HG03175 (cell line): ENCODE measurements around the gene THAP12.
"Not testable (repeated sequence)": the region's sequence is repeated elsewhere in the genome, so short reads cannot be mapped to it uniquely, and the experiment has no call there.

ENCODE experiments used
- ATAC-seq: cut with Tn5 transposase; IDR thresholded peaks from one replicate; pipeline ENCODE4 v1.9.1; 2021; ENCODE audit warnings: mild to moderate bottlenecking, moderate library complexity; ENCODE audit not compliant: unreplicated experiment

Gene THAP12, protein sequence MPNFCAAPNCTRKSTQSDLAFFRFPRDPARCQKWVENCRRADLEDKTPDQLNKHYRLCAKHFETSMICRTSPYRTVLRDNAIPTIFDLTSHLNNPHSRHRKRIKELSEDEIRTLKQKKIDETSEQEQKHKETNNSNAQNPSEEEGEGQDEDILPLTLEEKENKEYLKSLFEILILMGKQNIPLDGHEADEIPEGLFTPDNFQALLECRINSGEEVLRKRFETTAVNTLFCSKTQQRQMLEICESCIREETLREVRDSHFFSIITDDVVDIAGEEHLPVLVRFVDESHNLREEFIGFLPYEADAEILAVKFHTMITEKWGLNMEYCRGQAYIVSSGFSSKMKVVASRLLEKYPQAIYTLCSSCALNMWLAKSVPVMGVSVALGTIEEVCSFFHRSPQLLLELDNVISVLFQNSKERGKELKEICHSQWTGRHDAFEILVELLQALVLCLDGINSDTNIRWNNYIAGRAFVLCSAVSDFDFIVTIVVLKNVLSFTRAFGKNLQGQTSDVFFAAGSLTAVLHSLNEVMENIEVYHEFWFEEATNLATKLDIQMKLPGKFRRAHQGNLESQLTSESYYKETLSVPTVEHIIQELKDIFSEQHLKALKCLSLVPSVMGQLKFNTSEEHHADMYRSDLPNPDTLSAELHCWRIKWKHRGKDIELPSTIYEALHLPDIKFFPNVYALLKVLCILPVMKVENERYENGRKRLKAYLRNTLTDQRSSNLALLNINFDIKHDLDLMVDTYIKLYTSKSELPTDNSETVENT

DNA sequence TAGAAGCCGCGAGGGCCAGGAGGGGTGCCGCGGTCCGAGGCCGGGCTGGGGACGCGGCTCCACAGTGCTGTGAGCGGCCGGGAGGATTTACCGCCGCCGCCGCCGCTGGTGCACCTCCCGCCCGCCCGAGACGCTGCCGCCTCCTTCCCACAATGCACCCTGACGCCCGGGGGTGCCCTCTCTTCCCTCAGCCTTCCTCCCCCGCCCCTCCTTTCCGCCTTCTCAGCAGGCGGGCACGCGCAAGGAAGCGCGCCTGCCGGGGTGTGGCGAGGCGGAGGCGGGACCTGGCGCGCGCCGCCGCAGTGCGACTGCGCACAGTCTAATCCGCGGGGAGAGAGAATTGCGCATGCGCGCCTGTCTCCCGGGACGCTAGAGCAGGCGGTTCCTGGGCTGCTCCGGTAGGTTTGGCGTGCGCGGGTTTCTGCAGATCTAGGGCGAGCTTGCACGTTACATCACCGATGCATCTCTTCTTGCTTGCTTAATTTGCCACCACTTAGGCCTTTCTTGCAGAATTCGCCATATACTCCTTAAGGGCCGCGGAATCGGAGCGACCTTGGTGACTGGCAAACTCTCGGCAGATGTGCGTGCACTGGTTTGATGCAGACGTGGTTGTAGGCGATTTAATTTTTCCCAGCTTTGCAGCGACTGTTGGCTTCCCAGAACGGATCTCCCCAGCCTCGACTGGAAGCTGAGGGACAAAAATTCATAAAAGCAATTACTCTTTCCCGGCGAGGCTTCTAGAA lies at the start of gene THAP12, which contains the start of gene GVQW3:
Gene THAP12, minus strand, starts transcription at position 156 of the 743 bp plus-strand sequence. CDS start 296 bp downstream, outside the sequence.
Gene GVQW3, plus strand, starts transcription at position 347 of the 743 bp plus-strand sequence. CDS start 506 bp downstream, outside the sequence.
- peak; percentile 80 for ATAC-seq

DNA sequence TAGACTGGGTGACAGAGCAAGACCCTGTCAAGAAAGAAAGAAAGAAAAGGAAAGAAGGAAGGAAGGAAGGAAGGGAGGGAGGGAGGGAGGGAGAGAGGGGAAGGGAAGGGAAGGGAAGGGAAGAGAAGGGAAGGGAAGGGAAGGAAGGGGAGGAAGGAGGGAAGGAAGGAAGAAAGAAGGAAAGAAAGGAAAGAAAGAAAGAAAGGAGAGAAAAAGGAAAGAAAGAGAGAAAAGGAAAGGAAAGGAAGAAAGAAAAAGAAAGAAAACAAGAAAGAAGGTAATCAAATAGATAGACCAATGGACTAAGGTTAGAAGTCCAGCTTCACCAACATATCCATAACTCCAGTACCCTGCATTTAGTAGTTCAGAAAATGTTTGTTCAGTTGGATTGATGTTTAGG lies 45.7 kb upstream of the THAP12 start:
- ATAC-seq, result no peak

DNA sequence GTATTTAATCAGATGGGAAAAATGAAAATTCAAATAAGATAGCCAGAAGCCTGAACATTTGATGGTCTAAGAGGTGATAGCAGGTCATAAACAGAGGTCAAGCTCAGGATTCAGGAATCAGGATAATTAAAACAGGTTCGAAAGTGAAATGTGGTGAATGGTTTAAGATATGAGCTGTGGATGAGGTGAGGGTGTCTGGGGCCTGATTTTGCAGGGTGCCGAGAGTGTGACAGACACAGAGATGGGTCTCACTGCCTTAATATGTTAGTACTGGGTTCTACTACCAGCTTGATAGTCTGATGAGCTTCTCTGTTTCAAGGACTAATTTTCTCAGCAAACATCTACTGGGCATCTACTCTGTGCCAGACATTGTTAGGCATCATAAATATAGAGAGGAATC lies 44.0 kb upstream of the THAP12 start:
- no peak for ATAC-seq

DNA sequence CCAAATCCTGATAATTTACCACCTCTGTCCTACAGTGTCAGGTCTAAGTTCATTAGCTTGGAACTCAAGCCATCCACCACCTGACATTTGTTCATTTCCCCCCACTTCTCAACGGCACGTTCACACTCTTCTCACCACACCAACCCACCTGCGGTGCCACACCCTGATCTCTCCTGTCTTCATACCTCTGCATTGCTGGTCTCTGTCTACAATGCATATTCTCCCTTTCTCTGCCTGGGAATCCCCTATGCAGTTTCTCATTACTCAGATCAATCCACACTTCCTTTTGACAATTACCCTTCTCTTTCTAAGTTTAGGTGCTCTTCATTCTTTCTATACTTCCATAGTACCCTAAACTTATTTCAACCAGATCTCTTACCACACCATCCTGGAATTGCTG lies 43.4 kb upstream of the THAP12 start:
- ATAC-seq, result no peak

DNA sequence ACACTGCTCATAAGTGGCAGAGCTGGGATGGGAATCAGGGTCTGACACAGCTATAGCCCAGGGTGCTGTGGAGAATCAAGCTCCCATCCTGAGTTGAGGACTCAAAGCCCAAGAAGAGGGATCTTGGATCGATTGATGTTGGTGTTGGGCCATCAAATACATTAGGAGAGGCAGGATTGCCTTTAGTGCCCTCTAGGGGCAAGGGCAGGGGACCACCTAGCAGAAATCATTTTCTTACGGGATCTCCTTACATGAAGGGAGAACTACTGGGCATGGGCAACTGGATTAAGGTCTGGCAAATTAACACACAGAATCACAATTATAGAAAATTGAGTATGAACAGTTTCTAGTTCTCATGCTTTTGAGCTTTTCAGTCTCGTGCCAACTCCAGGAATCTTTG lies 39.0 kb upstream of the THAP12 start:
- no peak for ATAC-seq

DNA sequence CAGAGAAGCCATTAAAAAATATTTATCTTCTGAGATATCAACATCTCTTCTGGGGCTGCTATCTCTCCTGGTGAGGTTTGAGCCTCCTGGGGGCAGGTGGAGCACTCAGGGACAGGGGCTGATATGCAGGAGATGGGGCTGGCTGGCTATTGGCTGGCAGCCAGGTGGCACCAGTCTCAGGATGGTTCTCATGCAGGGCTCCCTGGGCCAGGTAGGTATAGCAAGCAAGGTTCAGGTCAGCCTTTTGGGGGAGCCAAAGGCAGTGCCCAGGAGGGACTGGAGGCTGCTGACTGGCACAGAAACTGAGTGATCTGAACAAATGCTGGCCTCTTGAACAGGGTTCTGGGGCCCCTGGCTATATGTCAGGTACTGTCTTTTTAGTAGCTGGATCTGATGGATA lies 34.1 kb upstream of the THAP12 start:
- ATAC-seq, result no peak

DNA sequence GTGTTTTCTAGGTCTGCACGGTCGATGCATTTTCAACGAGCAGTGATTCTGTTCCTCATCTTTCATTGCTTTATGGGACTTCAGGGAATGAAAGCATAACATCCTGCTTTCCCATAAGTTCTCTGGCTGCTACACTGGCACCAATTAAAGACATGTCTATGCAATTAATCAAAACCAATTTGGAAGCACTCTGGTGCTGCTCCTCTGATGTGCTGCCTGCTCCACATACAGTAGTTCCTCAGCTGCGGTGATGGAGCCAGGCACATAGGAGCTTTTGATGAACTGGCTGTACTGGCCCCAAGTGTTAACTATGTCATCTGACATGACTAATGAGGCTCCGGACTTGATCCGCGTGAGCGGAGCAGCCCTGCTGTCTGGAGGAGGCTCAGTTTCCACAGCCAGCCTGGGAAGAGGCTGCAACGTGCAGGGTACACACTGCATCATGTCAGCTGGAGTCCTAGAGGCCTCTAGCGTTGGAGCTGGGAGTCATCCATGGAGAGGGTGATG lies 30.0 kb upstream of the THAP12 start:
- ATAC-seq, result no peak

DNA sequence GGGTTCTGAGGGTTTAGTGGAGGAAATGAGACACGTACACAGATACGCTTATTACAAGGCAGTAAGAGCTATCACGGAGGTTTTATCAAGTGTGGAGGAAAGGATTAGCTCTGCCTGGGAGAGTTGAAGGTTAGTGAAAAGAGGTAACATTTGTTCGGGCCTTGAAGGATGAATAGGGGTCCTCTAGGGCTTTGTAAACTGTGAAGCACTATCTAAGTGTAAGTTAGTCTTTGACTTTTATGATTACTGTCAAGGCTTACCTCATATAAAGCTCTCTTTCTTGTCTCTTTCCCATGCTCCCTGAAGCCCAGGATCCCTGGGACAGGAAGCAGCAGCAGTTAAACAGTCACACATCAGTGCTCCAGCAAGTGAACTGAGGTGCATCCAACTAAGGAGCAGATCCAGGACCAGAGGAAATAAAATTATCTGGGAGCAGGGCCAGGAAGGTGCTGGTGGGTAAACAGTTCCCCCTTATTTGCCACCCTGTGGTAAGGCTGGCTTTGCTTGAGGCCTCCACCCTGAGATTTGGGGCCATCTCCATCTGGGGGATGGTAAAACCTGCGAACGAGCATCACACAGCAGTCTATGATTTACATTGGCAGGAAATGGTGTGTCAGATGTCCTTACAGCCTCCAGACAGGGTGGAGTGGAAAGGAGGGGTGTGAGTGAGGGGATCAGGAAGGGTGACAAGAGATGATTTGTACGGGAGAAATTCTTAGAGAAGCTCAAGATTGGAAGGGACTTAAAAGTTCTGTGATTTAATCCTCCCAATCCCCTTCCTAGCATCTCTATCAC lies 27.4 kb upstream of the THAP12 start:
- no peak for ATAC-seq

DNA sequence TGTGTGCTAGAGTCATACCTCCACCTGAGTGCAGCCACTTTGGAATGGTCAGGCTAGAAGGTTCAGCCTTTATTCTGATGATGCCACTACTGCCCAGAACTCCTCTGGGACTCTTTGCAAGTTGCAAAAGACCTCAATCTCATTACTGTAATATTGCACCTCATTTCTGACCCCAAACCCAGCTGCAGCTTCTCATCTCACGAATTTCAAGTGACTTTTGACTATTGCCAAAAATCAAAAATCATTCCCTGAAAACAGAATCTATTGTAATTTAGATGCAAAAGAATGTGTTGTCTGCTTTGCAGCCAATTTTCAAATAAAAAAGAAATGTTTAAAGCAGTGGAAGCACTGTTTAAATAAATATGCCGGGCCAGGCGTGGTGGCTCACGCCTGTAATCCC lies 25.4 kb upstream of the THAP12 start:
- no peak for ATAC-seq

DNA sequence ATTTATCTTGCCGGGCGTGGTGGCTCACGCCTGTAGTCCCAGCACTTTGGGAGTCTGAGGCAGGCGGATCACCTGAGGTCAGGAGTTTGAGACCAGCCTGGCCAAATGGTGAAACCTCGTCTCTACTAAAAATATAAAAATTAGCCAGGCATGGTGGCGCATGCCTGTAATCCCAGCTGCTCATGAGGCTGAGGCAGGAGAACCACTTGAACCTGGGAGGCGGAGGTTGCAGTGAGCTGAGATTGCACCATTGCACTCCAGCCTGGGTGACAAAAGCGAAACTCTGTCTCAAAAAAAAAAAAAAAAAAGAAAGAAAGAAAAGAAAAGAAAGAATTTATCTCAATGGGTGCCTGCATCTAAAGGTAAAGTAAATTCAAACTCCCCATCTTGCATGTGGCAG lies 20.6 kb upstream of the THAP12 start:
- ATAC-seq, result not testable (repeated sequence)

DNA sequence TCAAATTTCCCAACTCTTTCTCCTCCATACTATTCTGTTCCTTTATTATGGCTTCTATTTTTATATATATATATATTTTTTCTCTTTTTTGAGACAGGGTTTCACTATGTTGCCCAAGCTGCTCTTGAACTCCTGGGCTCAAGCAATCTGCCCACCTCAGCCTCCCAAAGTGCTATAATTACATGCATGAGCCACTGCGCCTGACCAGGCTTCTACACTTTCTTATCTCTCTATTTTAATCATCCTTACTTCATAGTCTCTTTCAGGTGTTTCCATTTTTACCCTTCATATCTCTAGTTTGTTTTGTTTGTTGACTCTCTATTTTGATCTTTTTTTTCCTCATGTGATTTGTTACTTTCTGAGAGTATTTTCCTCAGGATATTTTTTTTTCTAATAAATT lies 20.0 kb upstream of the THAP12 start:
- ATAC-seq, result no peak

DNA sequence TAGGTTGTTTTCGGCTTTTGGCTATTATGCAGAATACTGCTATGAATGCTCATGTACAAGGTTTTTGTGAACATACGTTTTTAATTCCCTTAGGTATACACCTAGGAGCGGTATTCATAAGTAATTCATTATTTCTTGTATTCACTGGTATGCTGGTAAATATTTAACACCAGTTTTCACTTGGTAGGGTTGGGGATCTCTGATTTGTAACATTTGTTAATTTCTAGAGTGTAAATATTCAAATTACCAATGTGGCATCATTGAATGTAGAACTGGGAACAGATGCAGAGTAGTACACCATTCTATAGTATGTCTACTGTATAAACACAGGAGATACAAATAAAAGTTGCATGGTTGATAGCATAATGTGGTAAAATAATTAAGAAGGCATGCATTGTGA lies 16.5 kb upstream of the THAP12 start:
- ATAC-seq, result no peak

DNA sequence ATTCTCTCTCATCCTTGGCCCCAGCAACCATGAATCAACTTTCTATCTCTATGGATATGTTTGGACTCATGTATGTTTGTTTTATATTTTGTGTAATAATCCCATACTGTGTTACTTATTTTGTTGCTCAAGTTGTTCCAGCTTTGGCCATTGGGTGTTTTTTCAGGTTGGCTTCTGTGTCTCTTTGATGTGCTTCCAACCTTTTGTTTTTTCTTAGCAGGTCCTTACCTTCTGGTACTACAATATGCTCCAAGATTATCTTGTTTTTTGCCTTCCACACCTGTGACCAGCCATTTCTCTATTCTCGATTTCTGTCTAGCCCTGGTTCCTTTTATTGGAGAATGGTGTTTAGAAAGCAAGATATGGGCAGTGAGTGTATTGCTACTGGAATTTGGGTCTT lies 14.4 kb upstream of the THAP12 start:
- no peak for ATAC-seq

DNA sequence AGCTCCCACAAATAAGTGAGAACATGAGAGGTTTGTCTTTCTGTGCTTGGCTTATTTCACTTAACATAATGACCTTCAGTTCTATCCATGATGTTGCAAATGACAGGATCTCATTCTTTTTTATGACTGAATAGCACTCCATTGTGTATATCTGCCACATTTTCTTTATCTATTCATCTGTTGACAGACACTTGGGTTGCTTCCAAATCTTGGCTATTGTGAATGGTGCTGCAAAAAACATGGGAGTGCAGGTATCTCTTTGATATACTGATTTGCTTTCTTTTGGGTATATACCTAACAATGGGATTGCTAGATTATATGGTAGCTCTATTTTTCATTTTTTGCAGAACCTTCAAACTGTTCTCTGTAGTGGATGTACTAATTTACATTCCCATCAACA lies 13.5 kb upstream of the THAP12 start:
- ATAC-seq, result no peak

DNA sequence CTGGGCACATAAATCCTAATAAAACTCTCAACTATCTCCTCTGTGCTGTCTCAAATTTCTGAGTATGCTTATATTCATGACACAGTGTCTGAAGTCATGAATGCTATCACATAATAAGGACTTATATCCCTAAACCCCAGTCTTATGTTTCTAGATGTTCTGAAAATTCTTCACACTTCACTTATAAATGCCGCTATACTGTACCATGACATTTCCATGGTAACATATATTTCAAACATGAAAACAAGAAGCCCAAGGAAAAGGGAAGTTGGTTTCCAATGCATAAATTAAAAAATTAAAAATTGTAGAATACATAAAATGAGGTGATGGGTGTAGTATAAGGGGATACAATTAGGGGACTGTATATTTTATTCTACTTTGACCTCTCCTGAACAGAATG lies 11.9 kb upstream of the THAP12 start:
- no peak for ATAC-seq

DNA sequence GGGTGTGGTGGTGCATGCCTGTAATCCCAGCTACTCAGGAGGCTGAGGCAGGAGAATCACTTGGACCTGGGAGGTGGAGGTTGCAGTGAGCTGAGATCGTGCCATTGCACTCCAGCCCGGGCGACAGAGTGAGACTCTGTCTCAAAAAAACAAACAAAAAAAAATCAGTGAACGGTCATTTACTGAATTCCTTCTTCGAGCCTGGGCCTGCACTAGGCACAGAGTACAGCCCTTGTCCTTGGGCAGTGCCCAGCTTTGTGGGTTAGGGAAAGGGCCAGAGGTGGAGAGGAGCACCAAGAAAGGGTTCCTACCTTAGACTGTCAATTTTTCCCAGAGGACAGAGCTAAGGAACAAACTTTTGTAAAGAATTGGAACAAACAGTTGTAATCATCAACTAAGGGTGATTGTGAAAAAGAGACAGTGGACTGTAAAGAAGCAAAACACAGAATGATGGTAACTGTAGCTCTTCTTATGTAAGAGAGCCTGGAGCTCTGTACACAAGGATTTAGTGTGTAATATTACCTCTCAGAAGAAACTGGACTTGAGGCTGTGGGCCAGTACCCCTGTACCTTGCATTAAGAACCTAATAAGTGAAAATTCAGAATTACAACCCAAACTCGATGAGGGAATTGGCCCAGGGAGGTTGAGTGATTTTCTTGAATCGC lies 11.0 kb upstream of the THAP12 start:
- no peak for ATAC-seq

DNA sequence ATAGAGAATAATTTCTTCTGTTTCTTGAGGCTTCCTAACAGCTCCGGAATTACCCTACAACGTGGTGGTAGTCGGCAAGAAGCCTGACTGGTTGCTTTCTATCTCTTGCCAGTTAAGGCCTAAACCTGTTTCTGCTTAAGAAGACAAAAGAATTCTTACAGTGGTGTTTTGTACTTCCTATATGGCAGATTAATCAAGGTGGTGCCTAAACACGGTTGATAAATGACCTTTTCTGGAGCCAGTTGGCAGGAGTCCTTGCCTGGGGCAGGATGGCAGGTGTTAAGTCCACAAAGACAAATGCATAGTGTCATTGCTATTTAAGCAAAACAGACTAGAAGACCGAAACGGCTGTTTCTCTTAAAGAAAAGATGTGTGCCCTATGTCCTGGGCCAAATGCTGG lies 10.1 kb upstream of the THAP12 start:
- ATAC-seq, result no peak

DNA sequence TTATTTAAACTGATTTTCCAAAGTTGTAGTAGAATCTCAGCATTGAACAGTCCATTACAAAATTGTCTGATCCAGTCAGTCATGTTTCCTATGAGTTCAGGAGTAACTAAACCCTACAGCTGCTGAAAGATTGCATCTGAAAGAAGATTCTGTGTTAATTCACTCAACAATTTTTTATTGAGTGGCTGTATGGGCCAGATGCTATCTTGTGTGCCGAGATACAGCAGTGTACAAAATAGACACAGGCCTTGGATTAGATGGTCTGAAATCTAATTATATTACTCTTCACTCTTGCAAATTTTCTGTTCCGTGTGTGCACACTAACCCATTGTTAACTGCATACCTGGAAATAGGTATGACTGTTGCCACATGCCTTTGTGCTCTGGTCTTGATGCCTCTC lies 7.5 kb upstream of the THAP12 start:
- ATAC-seq, result no peak

DNA sequence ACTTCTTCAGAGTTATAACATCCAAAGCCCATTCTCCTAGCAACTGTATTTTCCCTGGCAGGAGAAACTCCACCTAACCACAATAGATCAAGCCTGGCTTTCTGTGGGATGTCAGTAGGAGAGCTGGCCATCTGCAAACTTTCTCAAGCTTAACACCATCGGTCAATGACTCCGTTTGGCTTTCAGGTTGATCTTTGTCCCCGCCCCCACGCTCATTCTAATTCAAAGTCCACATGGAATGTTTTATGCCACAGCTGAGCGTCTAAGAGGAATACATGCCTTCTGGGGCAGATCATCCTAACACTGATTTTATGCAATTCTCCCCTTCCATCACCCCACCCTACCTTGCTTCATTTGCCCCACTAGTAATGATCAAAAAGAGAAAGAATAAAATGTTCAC lies 5.0 kb upstream of the THAP12 start:
- ATAC-seq, result no peak

DNA sequence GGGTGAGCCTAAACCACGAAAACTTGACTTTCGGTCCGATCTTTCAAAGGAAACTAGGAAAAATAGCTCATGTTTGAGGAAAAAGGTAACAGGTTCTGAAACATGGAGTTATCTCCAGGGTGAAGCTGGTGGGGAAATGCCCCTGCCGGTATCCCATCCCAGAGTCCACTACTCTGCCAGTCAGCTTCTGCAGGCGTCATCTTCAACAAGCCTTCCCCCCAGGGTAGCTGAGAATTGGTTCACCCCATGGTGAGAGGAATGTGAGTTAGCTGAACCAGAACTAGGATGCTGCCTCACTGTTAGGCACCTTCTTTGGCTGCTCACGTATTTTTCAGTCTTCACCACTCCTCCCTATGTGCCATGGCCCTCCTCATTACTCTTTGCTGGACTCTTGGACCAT lies 1.3 kb upstream of the THAP12 start:
- no peak for ATAC-seq
